LNCAP (cell line): ENCODE measurements around the gene CD79B.
"Not testable (repeated sequence)": the region's sequence is repeated elsewhere in the genome, so short reads cannot be mapped to it uniquely, and the experiment has no call there.

Experiments used
- CTCF ChIP-seq: fragments of 450-650 bp; IDR thresholded peaks from 2 replicates; pipeline ENCODE4 v1.5.1; 2017; ENCODE audit warnings: mild to moderate bottlenecking

The CD79B gene

GRCh38 chr17:63928172-63928666 is 3.9 kb downstream of the CD79B start:
- no peak for TF ChIP-seq CTCF

DNA sequence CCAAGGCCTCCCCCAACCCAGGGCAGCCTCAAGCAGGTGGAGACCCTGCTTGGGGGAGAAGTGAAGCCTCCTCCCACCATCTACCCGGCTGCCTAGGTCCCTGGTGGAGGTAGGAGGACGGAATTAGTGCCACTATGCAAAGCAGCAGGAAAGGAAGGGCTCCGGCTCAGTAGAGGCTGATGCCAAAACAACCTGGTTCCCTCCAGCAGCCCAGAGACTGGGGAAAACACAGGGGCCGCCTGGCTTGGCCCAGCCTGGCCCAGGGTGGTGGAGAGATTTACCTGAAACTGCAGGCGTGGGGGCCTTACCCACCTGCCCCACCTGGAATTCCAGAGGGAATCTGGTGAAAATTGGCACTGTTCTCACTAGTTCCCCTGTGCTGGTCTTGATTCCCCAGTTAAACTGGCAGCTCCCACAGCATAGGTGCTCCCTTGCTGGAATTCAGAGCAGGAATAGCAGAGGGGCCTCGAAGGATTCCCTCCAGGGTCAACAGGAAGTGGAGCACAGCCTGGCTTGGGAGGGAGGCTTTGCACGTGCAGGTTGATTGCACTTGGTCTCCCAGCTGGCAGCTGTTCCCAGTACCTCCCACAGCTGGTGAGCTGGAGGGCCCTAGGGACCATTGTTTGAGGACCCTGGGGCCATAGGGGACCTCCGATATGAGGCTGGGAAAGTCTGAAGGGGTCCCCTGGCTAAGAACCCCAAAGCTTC is 4.5 kb downstream of the CD79B start:
- no peak for TF ChIP-seq CTCF

DNA sequence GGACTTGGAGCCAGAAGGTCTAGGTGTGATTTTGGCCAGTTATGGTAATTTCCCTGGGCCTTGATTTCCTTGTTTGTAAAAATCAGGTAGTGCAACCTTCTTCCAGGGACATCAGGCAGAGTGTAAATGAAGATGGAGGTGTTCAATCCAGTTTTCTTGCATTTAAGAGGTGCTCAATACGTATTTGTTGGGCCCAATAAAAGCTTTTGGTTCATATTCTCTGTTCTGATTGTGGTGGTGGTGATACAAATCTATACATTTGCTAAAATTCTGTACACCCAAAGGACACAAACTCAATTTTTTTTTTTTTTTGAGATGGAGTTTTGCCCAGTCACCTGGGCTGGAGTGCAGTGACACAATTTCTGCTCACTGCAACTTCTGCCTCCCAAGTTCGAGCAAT is 6.0 kb downstream of the CD79B start:
- TF ChIP-seq CTCF: no peak

DNA sequence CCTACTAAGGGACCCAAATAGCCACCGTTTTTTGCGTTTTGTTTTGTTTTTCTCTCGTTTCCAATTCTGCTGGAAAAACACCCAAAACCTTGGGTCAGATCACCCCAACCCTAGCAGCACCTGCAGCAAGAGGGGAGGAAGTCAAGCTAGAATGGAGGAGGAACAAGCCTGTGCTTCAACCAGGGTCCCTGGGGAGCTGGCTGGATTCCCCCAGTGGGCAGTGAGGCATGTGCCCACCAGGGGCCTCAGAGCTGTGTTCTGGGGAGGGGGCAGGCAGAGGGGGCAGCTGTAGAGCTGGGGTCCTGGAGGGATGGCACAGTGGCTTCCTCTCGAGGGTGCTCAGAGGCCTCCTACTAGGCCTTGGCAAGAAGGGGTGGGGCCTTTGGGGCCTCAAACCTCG is 6.5 kb downstream of the CD79B start:
- TF ChIP-seq CTCF: no peak

DNA sequence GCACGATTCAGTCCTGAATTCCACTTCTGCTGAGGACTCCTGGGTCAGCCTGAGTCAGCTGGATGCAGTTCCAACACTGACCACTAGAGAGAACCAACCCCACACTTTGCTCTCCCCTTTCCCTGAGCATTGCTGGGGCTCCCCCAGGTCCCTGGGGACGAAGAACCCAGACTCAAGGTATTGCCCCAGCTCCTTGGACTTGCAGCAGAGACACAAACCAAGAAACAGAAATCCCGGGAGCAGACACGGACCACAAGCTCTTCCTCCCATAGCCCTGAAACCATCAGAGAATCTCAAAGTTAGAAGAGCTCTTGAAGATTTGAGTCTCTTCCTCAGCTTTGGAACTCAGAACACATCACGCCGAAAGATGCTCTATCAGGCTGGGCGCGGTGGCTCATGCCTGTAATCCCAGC is 12.8 kb downstream of the CD79B start:
- TF ChIP-seq CTCF: peak; percentile 89

GRCh38 chr17:63918789-63919305 is 13.3 kb downstream of the CD79B start, which contains the start of gene GH1:
Gene GH1, minus strand, starts transcription at chr17:63918839. Its CDS starts 63 bp downstream, at chr17:63918776.
- TF ChIP-seq CTCF: not testable (repeated sequence)

DNA sequence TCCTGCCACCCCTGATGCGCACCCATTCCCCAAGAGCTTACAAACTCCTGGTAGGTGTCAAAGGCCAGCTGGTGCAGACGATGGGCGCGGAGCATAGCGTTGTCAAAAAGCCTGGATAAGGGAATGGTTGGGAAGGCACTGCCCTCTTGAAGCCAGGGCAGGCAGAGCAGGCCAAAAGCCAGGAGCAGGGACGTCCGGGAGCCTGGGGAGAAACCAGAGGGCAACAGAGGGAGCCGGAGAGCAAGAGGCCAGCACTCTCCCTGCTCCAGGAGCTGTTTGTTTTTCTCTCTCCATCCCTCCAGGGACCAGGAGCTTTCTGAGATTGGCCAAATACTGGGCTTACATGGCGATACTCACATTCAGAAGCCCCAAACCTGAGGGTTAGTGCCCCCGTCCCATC is 13.8 kb downstream of the CD79B start:
- no peak for TF ChIP-seq CTCF
